Effector memory CD8-positive, alpha-beta T cell (primary cell): ENCODE results near the gene OR6B1.
"Not testable (repeated sequence)": the region's sequence is repeated elsewhere in the genome, so short reads cannot be mapped to it uniquely, and the experiment has no call there.

Source experiments
- ATAC-seq: fragments of 150-1000 bp; cut with Tn5 transposase; replicated peaks from 2 replicates; pipeline ENCODE4 v1.10.0; 2021; ENCODE audit warnings: mild to moderate bottlenecking, moderate library complexity
- DNase-seq, 3 experiments: peaks; one replicate each; pipeline ENCODE4 v3.0.0; 2021
- H3K27ac Mint-ChIP-seq, 2 donors: one replicate each; pipeline ENCODE4 v1.8.0; 2022; ENCODE audit warnings: mild to moderate bottlenecking in 2 of 2, mixed read lengths in 2 of 2, moderate library complexity in 2 of 2
- H3K27me3 Mint-ChIP-seq, 2 donors: one replicate each; pipeline ENCODE4 v1.8.0; 2022; ENCODE audit warnings: mixed read lengths in 2 of 2
- H3K36me3 Mint-ChIP-seq: one replicate; pipeline ENCODE4 v1.8.0; 2022; ENCODE audit warnings: mild to moderate bottlenecking, moderate library complexity, mixed read lengths; ENCODE audit not compliant: insufficient read depth
- H3K4me1 Mint-ChIP-seq, 2 donors: one replicate each; pipeline ENCODE4 v1.8.0; 2022; ENCODE audit warnings: low read depth in 2 of 2, mixed read lengths in 2 of 2
- H3K4me3 Mint-ChIP-seq, 2 donors: one replicate each; pipeline ENCODE4 v1.8.0; 2022; ENCODE audit warnings: mild to moderate bottlenecking in 2 of 2, mixed read lengths in 2 of 2, moderate library complexity in 2 of 2
- H3K9me3 Mint-ChIP-seq, 2 donors: one replicate each; pipeline ENCODE4 v1.8.0; 2022; ENCODE audit warnings: mixed read lengths in 2 of 2

The OR6B1 gene

GRCh38 chr7:144035385-144035784, 35.3 kb downstream of the OR6B1 start:
- no peak overlapping the region for H3K27ac Mint-ChIP-seq

DNA sequence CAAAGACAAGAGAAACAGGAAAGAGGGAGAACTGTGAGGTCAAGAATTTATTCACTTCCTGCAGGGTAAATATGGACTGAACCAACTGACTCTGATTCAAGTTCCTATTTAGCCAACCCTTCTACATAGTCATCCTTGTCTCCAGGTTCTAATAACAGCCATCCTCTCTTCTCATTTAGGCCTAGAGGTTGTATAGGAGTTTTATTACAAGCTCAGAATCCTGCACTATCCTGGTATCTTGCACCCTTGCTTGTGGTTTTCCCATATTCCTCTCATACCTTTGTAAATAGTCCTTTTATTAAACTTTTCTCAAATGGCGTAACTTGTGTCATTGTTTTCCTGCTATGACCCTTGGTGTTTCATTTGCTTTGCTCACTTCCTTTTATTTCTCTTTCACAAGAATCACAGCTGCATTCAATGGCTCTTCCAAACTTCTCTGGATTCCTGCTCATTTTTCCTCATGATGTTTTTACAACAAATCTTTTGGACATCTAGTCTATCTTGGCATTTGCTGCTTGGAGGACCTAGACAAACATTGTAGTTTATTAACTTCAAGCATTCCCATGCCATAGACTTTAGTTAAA, 36.3 kb downstream of the OR6B1 start:
- Mint-ChIP-seq H3K4me1 (no peaks in the 10 kb centered on the region), H3K36me3 (no peaks in the 10 kb centered on the region), H3K9me3 (no peaks in the 10 kb centered on the region), H3K4me3 (no peak overlapping the region), H3K27me3 (peaks cover 25 to 38% of the 10 kb centered on the region in 2 donors), H3K27ac (no peak overlapping the region)
- ATAC-seq (no peak), DNase-seq (no peak)

More at GRCh38 chr7:144035385-144035784, 35.3 kb downstream of the OR6B1 start:
- Mint-ChIP-seq H3K9me3 (no peaks in the 10 kb centered on the region), H3K4me1 (no peaks in the 10 kb centered on the region), H3K4me3 (no peak overlapping the region), H3K27me3 (peaks cover 34 to 43% of the 10 kb centered on the region in 2 donors), H3K36me3 (no peaks in the 10 kb centered on the region)
- DNase-seq (no peak), ATAC-seq (no peak)

- H3K9me3 Mint-ChIP-seq, result no peaks in the 10 kb centered on the region
- H3K27me3 Mint-ChIP-seq, result peaks cover 16 to 31% of the 10 kb centered on the region in 2 donors
- no peak overlapping the region for H3K4me3 Mint-ChIP-seq
- H3K27ac Mint-ChIP-seq, result no peak overlapping the region
- no peaks in the 10 kb centered on the region for H3K4me1 Mint-ChIP-seq
- no peak for DNase-seq
- ATAC-seq, result no peak
- no peaks in the 10 kb centered on the region for H3K36me3 Mint-ChIP-seq
These were observed 37.4 kb downstream of the OR6B1 start for GRCh38 chr7:144037414-144038035.

GRCh38 chr7:144038887-144039286, 38.8 kb downstream of the OR6B1 start:
- ATAC-seq (no peak), DNase-seq (no peak)
- H3K27ac Mint-ChIP-seq, result peak overlapping the region in 1 of 2 donors; percentile 50
- H3K4me3 Mint-ChIP-seq, result no peak overlapping the region
- no peaks in the 10 kb centered on the region for H3K9me3 Mint-ChIP-seq
- no peaks in the 10 kb centered on the region for H3K4me1 Mint-ChIP-seq
- H3K27me3 Mint-ChIP-seq, result peaks cover 8 to 27% of the 10 kb centered on the region in 2 donors
- H3K36me3 Mint-ChIP-seq, result no peaks in the 10 kb centered on the region

GRCh38 chr7:144048648-144049047, 48.5 kb downstream of the OR6B1 start, which contains the start of gene OR2A5:
Gene OR2A5 (plus strand): TSS chr7:144048948. CDS start chr7:144050402, 1,454 bp downstream.
- H3K9me3 Mint-ChIP-seq, result no peaks in the 10 kb centered on the region
- peaks cover 11 to 20% of the 10 kb centered on the region in 2 donors for H3K27me3 Mint-ChIP-seq
- H3K36me3 Mint-ChIP-seq, result no peaks in the 10 kb centered on the region

GRCh38 chr7:144049491-144049890, 49.4 kb downstream of the OR6B1 start:
- peaks cover 18 to 28% of the 10 kb centered on the region in 2 donors for H3K27me3 Mint-ChIP-seq
- no peak overlapping the region for H3K4me3 Mint-ChIP-seq
- no peaks in the 10 kb centered on the region for H3K4me1 Mint-ChIP-seq
- DNase-seq, result no peak
- ATAC-seq, result no peak
- no peaks in the 10 kb centered on the region for H3K36me3 Mint-ChIP-seq
- H3K27ac Mint-ChIP-seq, result no peak overlapping the region
- no peaks in the 10 kb centered on the region for H3K9me3 Mint-ChIP-seq

More at GRCh38 chr7:144048648-144049047, 48.5 kb downstream of the OR6B1 start, which contains the start of gene OR2A5:
- Mint-ChIP-seq H3K27ac (no peak within 1 kb of the TSS), H3K4me1 (no peaks in the 10 kb centered on the region), H3K4me3 (no peak within 1 kb of the TSS)
- DNase-seq (no peak), ATAC-seq (no peak)

DNA sequence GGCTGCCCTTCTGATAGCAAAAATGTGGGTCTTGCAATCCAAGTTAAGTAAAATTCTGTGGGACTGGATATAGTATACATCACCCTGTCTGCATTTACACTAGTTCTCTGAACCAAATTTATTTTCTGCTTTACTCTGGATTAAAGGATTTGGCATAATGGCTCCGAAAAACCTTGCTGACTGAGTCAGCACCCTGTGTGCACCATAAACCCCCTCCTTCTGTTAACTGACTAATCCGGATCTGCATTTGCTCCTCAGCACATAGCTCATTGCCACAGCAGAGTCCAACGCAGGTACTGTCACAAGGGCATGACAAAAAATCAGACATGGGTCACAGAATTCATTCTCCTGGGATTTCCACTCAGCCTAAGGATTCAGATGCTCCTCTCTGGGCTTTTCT, 50.0 kb downstream of the OR6B1 start:
- no peaks in the 10 kb centered on the region for H3K36me3 Mint-ChIP-seq
- no peak for DNase-seq
- no peak overlapping the region for H3K4me3 Mint-ChIP-seq
- H3K4me1 Mint-ChIP-seq, result no peaks in the 10 kb centered on the region
- no peaks in the 10 kb centered on the region for H3K9me3 Mint-ChIP-seq
- ATAC-seq, result no peak
- no peak overlapping the region for H3K27ac Mint-ChIP-seq
- peaks cover 24 to 32% of the 10 kb centered on the region in 2 donors for H3K27me3 Mint-ChIP-seq

DNA sequence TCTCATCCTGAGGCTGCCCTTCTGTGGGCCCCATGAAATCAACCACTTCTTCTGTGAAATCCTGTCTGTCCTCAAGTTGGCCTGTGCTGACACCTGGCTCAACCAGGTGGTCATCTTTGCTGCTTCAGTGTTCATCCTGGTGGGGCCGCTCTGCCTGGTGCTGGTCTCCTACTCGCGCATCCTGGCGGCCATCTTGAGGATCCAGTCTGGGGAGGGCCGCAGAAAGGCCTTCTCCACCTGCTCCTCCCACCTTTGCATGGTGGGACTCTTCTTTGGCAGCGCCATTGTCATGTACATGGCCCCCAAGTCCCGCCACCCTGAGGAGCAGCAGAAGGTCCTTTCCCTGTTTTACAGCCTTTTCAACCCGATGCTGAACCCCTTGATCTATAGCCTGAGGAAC, 50.8 kb downstream of the OR6B1 start:
- H3K9me3 Mint-ChIP-seq, H3K36me3 Mint-ChIP-seq, H3K4me1 Mint-ChIP-seq, H3K4me3 Mint-ChIP-seq, H3K27ac Mint-ChIP-seq, DNase-seq, ATAC-seq: not testable (repeated sequence)
- H3K27me3 Mint-ChIP-seq, result peaks cover 29 to 35% of the 10 kb centered on the region in 2 donors

DNA sequence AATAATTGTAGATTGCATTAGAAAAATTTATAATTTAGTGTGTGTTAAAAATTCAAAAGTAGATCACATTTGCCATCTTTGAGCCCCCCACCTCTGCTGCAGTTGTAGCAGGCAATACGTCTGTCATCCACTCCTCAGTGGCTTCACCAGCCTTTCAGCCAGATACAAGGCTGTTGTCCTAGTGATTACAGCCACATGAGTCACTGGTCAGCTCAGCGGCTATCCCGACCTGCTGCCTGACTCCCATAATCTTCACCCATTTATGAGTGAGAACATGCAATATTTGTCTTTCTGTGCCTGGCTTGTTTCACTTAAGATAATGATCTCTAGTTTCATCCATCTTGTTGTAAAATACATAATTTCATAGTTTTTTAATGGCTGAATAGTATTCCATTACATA, 57.8 kb downstream of the OR6B1 start:
- no peak for DNase-seq
- peaks cover 0 to 4% of the 10 kb centered on the region in 2 donors for H3K9me3 Mint-ChIP-seq
- ATAC-seq, result no peak
- H3K27ac Mint-ChIP-seq, result no peak overlapping the region
- H3K36me3 Mint-ChIP-seq, result no peaks in the 10 kb centered on the region
- no peak overlapping the region for H3K4me3 Mint-ChIP-seq
- H3K4me1 Mint-ChIP-seq, result no peaks in the 10 kb centered on the region
- H3K27me3 Mint-ChIP-seq, result peaks cover 45 to 52% of the 10 kb centered on the region in 2 donors
